Tibial nerve (tissue), 4 donors: ENCODE data around the gene TANC1. TPM values are rescaled to one million over a fixed set of nuclear protein-coding genes. Genes with fewer than 3 reads are reported as not detected.
"Not testable (repeated sequence)": the region's sequence is repeated elsewhere in the genome, so short reads cannot be mapped to it uniquely, and the experiment has no call there.

Experiments
- DNase-seq, 2 donors: peaks; one replicate each; pipeline ENCODE4 v3.0.0-alpha.2; 2019; ENCODE audit warnings: low spot score in 2 of 2
- H3K27ac ChIP-seq, 4 donors: fragments of 200-600 bp; sonication (generic) in 3 of 4; one replicate each; pipeline ENCODE4 v1.5.1; 2017 to 2019; ENCODE audit warnings: mild to moderate bottlenecking in 1 of 4
- H3K27me3 ChIP-seq, 2 donors: fragments of 200-600 bp; sonication (generic) in 1 of 2; one replicate each; pipeline versions ENCODE4 v1.5.1 to v1.6.0; 2017 to 2019
- H3K36me3 ChIP-seq, 3 donors: fragments of 200-600 bp; sonication (generic); one replicate each; pipeline ENCODE4 v1.5.1; 2018 to 2019
- H3K4me1 ChIP-seq, 4 donors: fragments of 200-600 bp; sonication (generic) in 3 of 4; one replicate each; pipeline ENCODE4 v1.5.1; 2017 to 2019
- H3K4me3 ChIP-seq, 4 donors: fragments of 200-600 bp; sonication (generic) in 3 of 4; one replicate each; pipeline ENCODE4 v1.5.1; 2017 to 2019; ENCODE audit warnings: mild to moderate bottlenecking in 1 of 4, moderate library complexity in 1 of 4
- H3K9me3 ChIP-seq, 4 donors: fragments of 200-600 bp; sonication (generic) in 3 of 4; one replicate each; pipeline ENCODE4 v1.5.1; 2017 to 2019
- CTCF ChIP-seq, 5 experiments: fragments of 200-600 bp in 3 of 5; fragments of 450-650 bp in 2 of 5; sonication (generic) in 3 of 5; IDR thresholded peaks; one replicate each; pipeline ENCODE4 v1.5.1; 2016 to 2019; ENCODE audit warnings: antibody characterized with exemption in 5 of 5, mild to moderate bottlenecking in 3 of 5, moderate library complexity in 2 of 5
- EP300 ChIP-seq, 2 donors: sonication (generic); formaldehyde crosslinking; IDR thresholded peaks; one replicate each; pipeline ENCODE4 v1.6.1; 2017; ENCODE audit warnings: antibody characterized with exemption in 2 of 2, mild to moderate bottlenecking in 1 of 2
- POLR2A ChIP-seq, 2 donors: fragments of 450-650 bp; IDR thresholded peaks; one replicate each; pipeline ENCODE4 v1.6.1; 2017; ENCODE audit warnings: antibody characterized with exemption in 2 of 2, mild to moderate bottlenecking in 2 of 2, moderate library complexity in 2 of 2
- WGBS, 2 donors: methylation state at CpG; one replicate each; pipeline ENCODE4 v1.1.5; 2018; 5-methylcytosine and 5-hydroxymethylcytosine counted together
- total RNA-seq, 4 donors: library from RNA; depleted of rRNA; stranded (reverse); fragments of >200 nt; gene quantifications; one replicate each; pipeline ENCODE4 v1.1.0, GENCODE V29; 2016

The TANC1 gene
- total RNA-seq, 4 donors from 2014 or later: 43.5 to 66.3 (median 57.6) TPM

- peak; percentile 25 to 57 for DNase-seq
- 49 to 61% methylated on average over 10 of the region's 10 CpGs for whole genome bisulfite sequencing, 2 donors
- Histone ChIP-seq H3K4me3 (no peak overlapping the region), H3K36me3 (no peaks in the 10 kb centered on the region), H3K27me3 (no peaks in the 10 kb centered on the region), H3K9me3 (peaks cover 0 to 7% (median 0%) of the 10 kb centered on the region in 4 donors), H3K27ac (peak overlapping the region in 3 of 4 donors; percentile 1 to 76 (median 46)), H3K4me1 (peaks cover 0 to 80% (median 45%) of the 10 kb centered on the region in 4 donors)
- peak in 1 of 2 donors; percentile 58 for TF ChIP-seq EP300 (IDR thresholded peaks at IDR 0.05)
- TF ChIP-seq POLR2A (IDR thresholded peaks at IDR 0.05): no peak
Observed at GRCh38 chr2:159094173-159094737, 125.8 kb downstream of the TANC1 start.

GRCh38 chr2:159095813-159096212 is 127.4 kb downstream of the TANC1 start:
- Histone ChIP-seq H3K27ac (no peak overlapping the region), H3K4me3 (no peak overlapping the region), H3K4me1 (peaks cover 0 to 71% (median 35%) of the 10 kb centered on the region in 4 donors), H3K27me3 (no peaks in the 10 kb centered on the region), H3K36me3 (no peaks in the 10 kb centered on the region), H3K9me3 (peaks cover 0 to 7% (median 0%) of the 10 kb centered on the region in 4 donors)
- TF ChIP-seq POLR2A (IDR thresholded peaks at IDR 0.05) (no peak), CTCF (IDR thresholded peaks at IDR 0.05) (no peak), EP300 (IDR thresholded peaks at IDR 0.05) (no peak)
- DNase-seq: no peak
- WGBS, 2 donors: 81 to 92% methylated on average over 1 of the region's 1 CpG

- H3K4me3 ChIP-seq, H3K27ac ChIP-seq, H3K9me3 ChIP-seq, H3K36me3 ChIP-seq, DNase-seq, H3K27me3 ChIP-seq: not testable (repeated sequence)
- 95 to 98% methylated on average over 8 of the region's 8 CpGs for WGBS, 2 donors
- peaks cover 0 to 65% (median 30%) of the 10 kb centered on the region in 4 donors for H3K4me1 ChIP-seq
Observed at GRCh38 chr2:159096302-159096855, 127.9 kb downstream of the TANC1 start.

- TF ChIP-seq CTCF (IDR thresholded peaks at IDR 0.05): no peak
- no peak for TF ChIP-seq POLR2A (IDR thresholded peaks at IDR 0.05)
- TF ChIP-seq EP300 (IDR thresholded peaks at IDR 0.05): no peak
- H3K27ac ChIP-seq: no peak overlapping the region
- no peaks in the 10 kb centered on the region for H3K27me3 ChIP-seq
- DNase-seq: no peak
- no peaks in the 10 kb centered on the region for H3K36me3 ChIP-seq
- 85 to 94% methylated on average over 1 of the region's 1 CpG for WGBS, 2 donors
- peaks cover 0 to 7% (median 0%) of the 10 kb centered on the region in 4 donors for H3K9me3 ChIP-seq
- no peak overlapping the region for H3K4me3 ChIP-seq
- peaks cover 0 to 60% (median 25%) of the 10 kb centered on the region in 4 donors for H3K4me1 ChIP-seq
Observed at GRCh38 chr2:159096901-159097300, 128.5 kb downstream of the TANC1 start.

GRCh38 chr2:159098361-159098760 is 129.9 kb downstream of the TANC1 start:
- 68 to 72% methylated on average over 3 of the region's 3 CpGs for WGBS, 2 donors
- no peak for DNase-seq
- Histone ChIP-seq H3K36me3 (no peaks in the 10 kb centered on the region), H3K4me1 (peaks cover 0 to 46% (median 14%) of the 10 kb centered on the region in 4 donors), H3K27me3 (no peaks in the 10 kb centered on the region), H3K9me3 (peaks cover 0 to 7% (median 0%) of the 10 kb centered on the region in 4 donors), H3K27ac (no peak overlapping the region), H3K4me3 (no peak overlapping the region)
- no peak for TF ChIP-seq CTCF (IDR thresholded peaks at IDR 0.05)
- TF ChIP-seq POLR2A (IDR thresholded peaks at IDR 0.05): no peak
- no peak for TF ChIP-seq EP300 (IDR thresholded peaks at IDR 0.05)

GRCh38 chr2:159098921-159099411 is 130.5 kb downstream of the TANC1 start:
- Histone ChIP-seq H3K27ac (peak overlapping the region in 1 of 4 donors; percentile 5), H3K9me3 (peaks cover 0 to 7% (median 0%) of the 10 kb centered on the region in 4 donors), H3K27me3 (no peaks in the 10 kb centered on the region), H3K36me3 (no peaks in the 10 kb centered on the region), H3K4me3 (no peak overlapping the region), H3K4me1 (peaks cover 0 to 39% (median 9%) of the 10 kb centered on the region in 4 donors)
- 14 to 36% methylated on average over 3 of the region's 3 CpGs for WGBS, 2 donors
- no peak for TF ChIP-seq POLR2A (IDR thresholded peaks at IDR 0.05)
- no peak for TF ChIP-seq EP300 (IDR thresholded peaks at IDR 0.05)
- TF ChIP-seq CTCF (IDR thresholded peaks at IDR 0.05): no peak
- DNase-seq: no peak
